IPS-15b (cell line): Measurements from ENCODE around the gene KLF6.

Source experiments
- H3K27me3 ChIP-seq: one replicate; pipeline ENCODE4 v1.6.1; 2013; ENCODE audit warnings: low read length; ENCODE audit not compliant: control insufficient read depth, insufficient read depth
- H3K36me3 ChIP-seq: one replicate; pipeline ENCODE4 v1.6.1; 2013; ENCODE audit warnings: low read length; ENCODE audit not compliant: control insufficient read depth, insufficient read depth
- H3K4me1 ChIP-seq: one replicate; pipeline ENCODE4 v1.6.1; 2013; ENCODE audit warnings: mild to moderate bottlenecking, low read length; ENCODE audit not compliant: control insufficient read depth, insufficient read depth
- H3K4me3 ChIP-seq: one replicate; pipeline ENCODE4 v1.5.1; 2013; ENCODE audit warnings: low read depth, low read length
- H3K9ac ChIP-seq: one replicate; pipeline ENCODE4 v1.6.1; 2013; ENCODE audit warnings: low read depth, mild to moderate bottlenecking, low read length
- H3K9me3 ChIP-seq: one replicate; pipeline ENCODE4 v1.6.1; 2013; ENCODE audit warnings: mild to moderate bottlenecking, low read length; ENCODE audit not compliant: control insufficient read depth, insufficient read depth

The KLF6 gene

GRCh38 chr10:3776796-3777571, 8.0 kb downstream of the KLF6 start:
- no peak overlapping the region for H3K9ac ChIP-seq
- peaks cover 4% of the 10 kb centered on the region for H3K4me1 ChIP-seq

DNA sequence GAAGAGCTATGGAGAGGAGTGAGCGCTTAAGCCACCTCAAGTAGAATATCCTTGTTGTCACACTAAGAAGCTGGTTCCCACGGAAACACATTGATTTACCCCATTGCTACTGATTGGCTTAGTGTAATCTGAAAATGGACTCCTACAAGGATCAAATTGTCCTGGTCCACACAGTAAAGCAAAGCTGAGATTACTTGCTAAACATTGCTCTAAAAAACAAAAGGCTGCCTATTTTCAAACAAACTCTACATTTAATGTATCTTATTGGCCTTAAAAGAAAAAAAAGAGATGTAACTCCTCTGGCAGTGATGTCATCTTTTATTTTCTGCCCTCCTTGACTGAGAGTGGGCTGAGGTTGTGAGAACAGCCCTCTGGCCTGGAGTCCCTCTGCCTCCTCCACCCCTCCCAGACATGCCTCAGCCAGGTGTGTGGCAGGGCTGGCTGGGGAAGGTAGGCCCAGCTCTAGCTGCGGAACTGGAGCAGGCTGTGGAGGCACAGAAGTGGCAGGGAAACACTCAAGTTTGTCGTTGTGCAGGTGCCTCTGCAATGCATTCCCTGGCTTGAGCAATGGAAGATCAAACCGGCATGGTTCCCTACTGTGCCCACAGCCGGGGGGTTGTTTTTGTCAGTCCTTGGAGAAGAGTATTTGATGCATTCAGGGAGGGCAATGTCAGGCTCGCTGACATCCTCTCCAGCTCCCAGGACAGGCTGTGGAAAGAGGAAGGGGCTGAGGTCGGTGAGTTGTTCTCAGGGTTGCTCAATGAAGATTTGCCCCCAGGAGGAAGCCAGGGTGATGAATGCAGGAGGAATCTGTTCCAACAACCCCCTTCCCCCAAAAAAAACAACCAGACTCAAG, 9.1 kb downstream of the KLF6 start:
- Histone ChIP-seq H3K4me3 (no peak overlapping the region), H3K36me3 (peaks cover 30% of the 10 kb centered on the region)

More at GRCh38 chr10:3776796-3777571, 8.0 kb downstream of the KLF6 start:
- no peak overlapping the region for H3K4me3 ChIP-seq
- peaks cover 40% of the 10 kb centered on the region for H3K36me3 ChIP-seq
- no peaks in the 10 kb centered on the region for H3K9me3 ChIP-seq
- no peaks in the 10 kb centered on the region for H3K27me3 ChIP-seq

GRCh38 chr10:3774814-3775695, 10.0 kb downstream of the KLF6 start:
- H3K4me1 ChIP-seq: peaks cover 4% of the 10 kb centered on the region
- no peak overlapping the region for H3K9ac ChIP-seq
- no peaks in the 10 kb centered on the region for H3K27me3 ChIP-seq
- H3K36me3 ChIP-seq: peaks cover 21% of the 10 kb centered on the region
- no peak overlapping the region for H3K4me3 ChIP-seq
- no peaks in the 10 kb centered on the region for H3K9me3 ChIP-seq

More for the DNA sequence above, 9.1 kb downstream of the KLF6 start:
- no peaks in the 10 kb centered on the region for H3K9me3 ChIP-seq
- peaks cover 4% of the 10 kb centered on the region for H3K4me1 ChIP-seq
- H3K27me3 ChIP-seq: no peaks in the 10 kb centered on the region
- no peak overlapping the region for H3K9ac ChIP-seq

GRCh38 chr10:3774018-3774813, 10.8 kb downstream of the KLF6 start:
- no peaks in the 10 kb centered on the region for H3K9me3 ChIP-seq
- peaks cover 4% of the 10 kb centered on the region for H3K4me1 ChIP-seq
- H3K27me3 ChIP-seq: no peaks in the 10 kb centered on the region
- H3K9ac ChIP-seq: no peak overlapping the region
- H3K36me3 ChIP-seq: peaks cover 13% of the 10 kb centered on the region
- H3K4me3 ChIP-seq: no peak overlapping the region

GRCh38 chr10:3773460-3774017, 11.5 kb downstream of the KLF6 start:
- H3K4me1 ChIP-seq: peaks cover 4% of the 10 kb centered on the region
- no peak overlapping the region for H3K9ac ChIP-seq
- H3K36me3 ChIP-seq: peaks cover 6% of the 10 kb centered on the region
- H3K4me3 ChIP-seq: no peak overlapping the region
- no peaks in the 10 kb centered on the region for H3K27me3 ChIP-seq
- H3K9me3 ChIP-seq: no peaks in the 10 kb centered on the region

- Histone ChIP-seq H3K4me3 (no peak overlapping the region), H3K9me3 (no peaks in the 10 kb centered on the region), H3K9ac (no peak overlapping the region), H3K4me1 (peaks cover 4% of the 10 kb centered on the region), H3K27me3 (no peaks in the 10 kb centered on the region), H3K36me3 (no peaks in the 10 kb centered on the region)
Measured at GRCh38 chr10:3772361-3773171, 12.4 kb downstream of the KLF6 start.

- Histone ChIP-seq H3K9ac (no peak overlapping the region), H3K36me3 (no peaks in the 10 kb centered on the region), H3K4me3 (no peak overlapping the region), H3K9me3 (no peaks in the 10 kb centered on the region), H3K27me3 (no peaks in the 10 kb centered on the region), H3K4me1 (peaks cover 4% of the 10 kb centered on the region)
Measured at GRCh38 chr10:3770611-3771110, 14.3 kb downstream of the KLF6 start.

DNA sequence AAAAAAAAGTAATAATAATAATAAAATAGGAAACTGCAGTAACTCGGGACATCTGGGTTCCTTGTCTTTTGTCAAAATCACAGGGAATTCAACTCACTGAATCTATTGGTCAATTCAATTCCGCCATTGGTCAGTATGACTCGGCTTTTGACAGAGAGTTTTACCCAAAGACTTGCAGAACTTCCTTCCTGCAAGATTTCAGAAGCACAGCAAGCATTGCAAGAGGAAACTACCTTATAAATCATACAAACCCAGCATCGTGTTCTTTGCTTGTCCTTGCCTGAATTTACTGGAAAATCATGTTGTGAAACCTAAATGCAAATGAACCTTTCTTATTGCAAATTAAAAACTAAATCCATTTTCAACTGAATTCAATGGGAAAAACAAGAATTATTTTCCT, 15.5 kb downstream of the KLF6 start:
- peaks cover 4% of the 10 kb centered on the region for H3K27me3 ChIP-seq
- H3K4me3 ChIP-seq: no peak overlapping the region
- no peak overlapping the region for H3K9ac ChIP-seq
- H3K36me3 ChIP-seq: no peaks in the 10 kb centered on the region
- no peaks in the 10 kb centered on the region for H3K9me3 ChIP-seq
- peaks cover 3% of the 10 kb centered on the region for H3K4me1 ChIP-seq

DNA sequence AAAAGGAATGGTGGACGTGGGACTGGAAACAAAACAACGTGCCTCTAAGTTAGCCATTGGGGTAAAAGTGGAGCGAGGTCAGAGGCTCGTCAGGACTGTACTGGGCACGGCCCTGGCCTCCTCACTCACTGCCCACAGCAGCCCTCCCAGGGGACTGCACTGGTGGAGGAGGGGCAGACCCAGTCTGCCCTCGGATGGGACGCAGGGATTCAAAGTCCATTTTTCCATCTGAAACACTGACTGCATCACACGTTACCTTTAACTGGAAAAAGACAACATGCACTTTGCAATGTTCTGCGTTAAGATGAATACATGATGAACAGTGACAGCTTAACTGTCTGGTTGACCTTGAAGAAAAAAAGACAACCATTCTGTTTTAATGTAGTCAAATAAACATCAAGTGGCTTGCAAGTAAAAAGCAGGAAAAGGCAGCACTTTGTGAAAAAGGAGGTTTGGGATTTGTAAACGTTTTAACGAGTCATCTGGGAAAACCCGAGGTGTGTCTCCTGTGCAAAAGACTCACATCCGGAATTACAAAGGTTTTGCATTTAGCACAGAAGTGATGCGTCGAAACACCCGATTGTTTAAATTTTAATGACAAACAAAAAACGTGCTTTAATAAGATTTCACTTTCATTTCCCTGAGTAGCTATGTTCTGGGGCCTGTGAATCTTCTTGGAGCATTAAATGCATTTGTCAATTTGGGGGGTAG, 18.8 kb downstream of the KLF6 start:
- no peak overlapping the region for H3K4me3 ChIP-seq
- peaks cover 8% of the 10 kb centered on the region for H3K4me1 ChIP-seq

More for the DNA sequence above, 18.8 kb downstream of the KLF6 start:
- H3K9ac ChIP-seq: no peak overlapping the region
- no peaks in the 10 kb centered on the region for H3K36me3 ChIP-seq
- H3K9me3 ChIP-seq: no peaks in the 10 kb centered on the region
- peaks cover 4% of the 10 kb centered on the region for H3K27me3 ChIP-seq
